Measurements from ENCODE around the gene CNGA3. TPM values are rescaled to one million over a fixed set of nuclear protein-coding genes. Genes with fewer than 3 reads are reported as not detected.

CNGA3 gene
- total and polyA plus RNA-seq, 2 donors (not counting 1 experiment from before 2014, with no cell fraction given) = under 0.01 TPM; not detected in 1

DNA sequence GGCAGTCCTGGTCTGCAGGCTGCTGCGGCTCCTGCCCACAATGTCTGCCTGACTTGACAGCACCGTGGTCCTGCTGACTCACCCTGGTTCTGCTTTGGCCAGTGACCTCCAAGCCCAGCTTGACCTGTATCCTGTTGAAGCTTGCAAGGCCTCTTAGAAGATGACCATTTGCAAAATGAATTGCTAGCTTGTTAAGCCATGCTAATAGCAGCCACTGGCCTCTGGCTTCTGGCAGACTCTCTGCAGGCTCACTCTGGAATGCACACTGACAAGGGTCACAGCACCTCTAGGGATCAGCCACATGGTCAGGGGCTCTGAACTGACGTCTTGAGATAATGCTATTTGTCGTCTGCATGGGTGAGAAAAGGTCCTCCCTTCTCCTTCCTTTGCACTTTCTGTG lies 25.9 kb downstream of the CNGA3 start:
- Histone ChIP-seq H4K20me1 (ENCODE audit: control insufficient read depth, extremely low read depth, insufficient read depth, low read length) (no peaks in the 10 kb centered on the region), H3K79me2 (ENCODE audit: control insufficient read depth, insufficient read depth, low read length) (no peaks in the 10 kb centered on the region)

DNA sequence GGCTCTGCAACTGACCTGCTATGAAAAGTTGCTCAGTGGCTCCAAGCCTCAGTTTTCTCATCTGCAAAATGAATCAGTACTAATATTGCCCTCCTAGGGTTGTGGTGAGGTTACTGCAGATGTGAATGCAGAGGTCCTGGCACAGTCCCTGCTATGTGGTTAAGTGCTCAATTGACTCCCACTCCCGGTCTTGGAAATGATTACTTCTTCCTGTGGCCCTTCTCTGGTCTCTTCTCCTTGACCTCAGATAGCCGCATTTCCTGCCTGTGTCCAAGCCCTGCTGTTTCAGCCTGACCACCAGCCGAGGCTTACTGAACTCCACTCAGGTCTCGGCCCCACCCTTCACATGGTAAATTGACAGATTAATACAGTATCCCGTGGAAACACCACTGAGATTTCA lies 26.3 kb downstream of the CNGA3 start:
- no peak for DNase-seq (ENCODE audit: low read depth in 2 of 2)
- Histone ChIP-seq H3K4me2 (ENCODE audit: extremely low read depth, insufficient read depth, low read length) (no peak overlapping the region), H3K36me3 (ENCODE audit: control insufficient read depth, insufficient read depth, low read length) (no peaks in the 10 kb centered on the region), H3K4me1 (ENCODE audit: control insufficient read depth, extremely low read depth, insufficient read depth, low read length) (no peaks in the 10 kb centered on the region), H3K9ac (ENCODE audit: insufficient read depth, low read length) (no peak overlapping the region), H3K79me2 (ENCODE audit: control insufficient read depth, insufficient read depth, low read length) (no peaks in the 10 kb centered on the region), H3K9me3 (ENCODE audit: control insufficient read depth, insufficient read depth, low read depth, low read length) (no peaks in the 10 kb centered on the region), H3K27me3 (ENCODE audit: control insufficient read depth, insufficient read depth, low read length) (peaks cover 6% of the 10 kb centered on the region), H3K4me3 (replicated peaks in 1 of 4; ENCODE audit: control extremely low read depth in 1 of 4, insufficient read depth in 1 of 4, low read depth in 3 of 4, low read length in 4 of 4) (no peak overlapping the region), H3K27ac (ENCODE audit: insufficient read depth, low read length) (no peak overlapping the region), H2AFZ (ENCODE audit: low read length) (no peak overlapping the region), H4K20me1 (ENCODE audit: control insufficient read depth, extremely low read depth, insufficient read depth, low read length) (no peaks in the 10 kb centered on the region)
- TF ChIP-seq EZH2 (IDR thresholded peaks at IDR 0.05; ENCODE audit: low read length, missing control alignments) = no peak
- TF ChIP-seq, protein P1, sequence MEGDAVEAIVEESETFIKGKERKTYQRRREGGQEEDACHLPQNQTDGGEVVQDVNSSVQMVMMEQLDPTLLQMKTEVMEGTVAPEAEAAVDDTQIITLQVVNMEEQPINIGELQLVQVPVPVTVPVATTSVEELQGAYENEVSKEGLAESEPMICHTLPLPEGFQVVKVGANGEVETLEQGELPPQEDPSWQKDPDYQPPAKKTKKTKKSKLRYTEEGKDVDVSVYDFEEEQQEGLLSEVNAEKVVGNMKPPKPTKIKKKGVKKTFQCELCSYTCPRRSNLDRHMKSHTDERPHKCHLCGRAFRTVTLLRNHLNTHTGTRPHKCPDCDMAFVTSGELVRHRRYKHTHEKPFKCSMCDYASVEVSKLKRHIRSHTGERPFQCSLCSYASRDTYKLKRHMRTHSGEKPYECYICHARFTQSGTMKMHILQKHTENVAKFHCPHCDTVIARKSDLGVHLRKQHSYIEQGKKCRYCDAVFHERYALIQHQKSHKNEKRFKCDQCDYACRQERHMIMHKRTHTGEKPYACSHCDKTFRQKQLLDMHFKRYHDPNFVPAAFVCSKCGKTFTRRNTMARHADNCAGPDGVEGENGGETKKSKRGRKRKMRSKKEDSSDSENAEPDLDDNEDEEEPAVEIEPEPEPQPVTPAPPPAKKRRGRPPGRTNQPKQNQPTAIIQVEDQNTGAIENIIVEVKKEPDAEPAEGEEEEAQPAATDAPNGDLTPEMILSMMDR (conservative IDR thresholded peaks at IDR 0.05 in 1 of 2, IDR thresholded peaks at IDR 0.05 in 1 of 2; ENCODE audit: low read depth in 1 of 2, low read length in 2 of 2) = no peak

More for the DNA sequence above, 25.9 kb downstream of the CNGA3 start:
- no peak for DNase-seq (ENCODE audit: low read depth in 2 of 2)
- peaks cover 6% of the 10 kb centered on the region for H3K27me3 ChIP-seq (ENCODE audit: control insufficient read depth, insufficient read depth, low read length)
- TF ChIP-seq, protein P1 (conservative IDR thresholded peaks at IDR 0.05 in 1 of 2, IDR thresholded peaks at IDR 0.05 in 1 of 2; ENCODE audit: low read depth in 1 of 2, low read length in 2 of 2) = no peak
- no peak for TF ChIP-seq EZH2 (IDR thresholded peaks at IDR 0.05; ENCODE audit: low read length, missing control alignments)
- H3K9me3 ChIP-seq (ENCODE audit: control insufficient read depth, insufficient read depth, low read depth, low read length) = no peaks in the 10 kb centered on the region
- no peak overlapping the region for H3K9ac ChIP-seq (ENCODE audit: insufficient read depth, low read length)
- no peak overlapping the region for H3K4me3 ChIP-seq (replicated peaks in 1 of 4; ENCODE audit: control extremely low read depth in 1 of 4, insufficient read depth in 1 of 4, low read depth in 3 of 4, low read length in 4 of 4)
- no peak overlapping the region for H2AFZ ChIP-seq (ENCODE audit: low read length)
- H3K4me2 ChIP-seq (ENCODE audit: extremely low read depth, insufficient read depth, low read length) = no peak overlapping the region
- no peak overlapping the region for H3K27ac ChIP-seq (ENCODE audit: insufficient read depth, low read length)
- H3K36me3 ChIP-seq (ENCODE audit: control insufficient read depth, insufficient read depth, low read length) = no peaks in the 10 kb centered on the region
- no peaks in the 10 kb centered on the region for H3K4me1 ChIP-seq (ENCODE audit: control insufficient read depth, extremely low read depth, insufficient read depth, low read length)

DNA sequence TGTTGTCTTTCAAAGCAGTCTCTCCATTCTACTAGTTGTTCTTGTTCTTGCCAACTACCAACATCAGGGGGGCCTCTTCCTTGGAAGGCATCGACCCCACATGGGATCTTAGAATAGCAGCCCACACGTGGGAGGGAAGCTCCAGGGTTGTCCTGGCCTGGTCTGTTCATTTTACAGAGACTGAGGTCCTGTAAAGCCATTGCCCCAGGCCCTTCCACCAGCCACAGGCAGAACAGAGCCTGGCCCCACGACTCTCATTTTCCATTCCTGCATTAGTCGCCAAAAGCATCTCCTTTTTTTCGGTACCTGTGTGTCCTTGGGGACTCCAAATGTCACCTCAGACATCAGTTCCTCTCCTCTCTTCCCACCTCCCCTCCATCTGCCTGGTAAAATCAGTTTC lies 28.0 kb downstream of the CNGA3 start:
- H3K79me2 ChIP-seq (ENCODE audit: control insufficient read depth, insufficient read depth, low read length) = no peaks in the 10 kb centered on the region
- no peaks in the 10 kb centered on the region for H4K20me1 ChIP-seq (ENCODE audit: control insufficient read depth, extremely low read depth, insufficient read depth, low read length)
- H3K4me2 ChIP-seq (ENCODE audit: extremely low read depth, insufficient read depth, low read length) = no peak overlapping the region
- no peak overlapping the region for H2AFZ ChIP-seq (ENCODE audit: low read length)
- no peaks in the 10 kb centered on the region for H3K36me3 ChIP-seq (ENCODE audit: control insufficient read depth, insufficient read depth, low read length)
- TF ChIP-seq, protein P1 (conservative IDR thresholded peaks at IDR 0.05 in 1 of 2, IDR thresholded peaks at IDR 0.05 in 1 of 2; ENCODE audit: low read depth in 1 of 2, low read length in 2 of 2) = no peak
- no peak for TF ChIP-seq EZH2 (IDR thresholded peaks at IDR 0.05; ENCODE audit: low read length, missing control alignments)
- peaks cover 18% of the 10 kb centered on the region for H3K27me3 ChIP-seq (ENCODE audit: control insufficient read depth, insufficient read depth, low read length)
- H3K4me1 ChIP-seq (ENCODE audit: control insufficient read depth, extremely low read depth, insufficient read depth, low read length) = no peaks in the 10 kb centered on the region
- DNase-seq (ENCODE audit: low read depth in 2 of 2) = no peak
- no peak overlapping the region for H3K4me3 ChIP-seq (replicated peaks in 1 of 4; ENCODE audit: control extremely low read depth in 1 of 4, insufficient read depth in 1 of 4, low read depth in 3 of 4, low read length in 4 of 4)
- no peak overlapping the region for H3K9ac ChIP-seq (ENCODE audit: insufficient read depth, low read length)
- no peaks in the 10 kb centered on the region for H3K9me3 ChIP-seq (ENCODE audit: control insufficient read depth, insufficient read depth, low read depth, low read length)
- H3K27ac ChIP-seq (ENCODE audit: insufficient read depth, low read length) = no peak overlapping the region

All from fibroblast of lung (primary cell).